Glutamatergic neuron (in vitro differentiated cells): Measurements from ENCODE around the gene BTG4. TPM values are rescaled to one million over a fixed set of nuclear protein-coding genes. Genes with fewer than 3 reads are reported as not detected.
A peak's percentile ranks its signal among the peaks of the same experiment; 100 is the strongest.

Experiments
- DNase-seq: peaks from one replicate; pipeline ENCODE4 v3.0.0; 2022
- H3K27ac Mint-ChIP-seq: one replicate; pipeline ENCODE4 v1.8.0; 2020; ENCODE audit warnings: mild to moderate bottlenecking, mixed read lengths, inconsistent platforms; ENCODE audit not compliant: unreplicated experiment
- H3K27me3 Mint-ChIP-seq: one replicate; pipeline ENCODE4 v1.8.0; 2020; ENCODE audit warnings: mild to moderate bottlenecking, moderate library complexity, mixed read lengths, inconsistent platforms; ENCODE audit not compliant: unreplicated experiment
- H3K36me3 Mint-ChIP-seq: one replicate; pipeline ENCODE4 v1.8.0; 2020; ENCODE audit warnings: mild to moderate bottlenecking, mixed read lengths, inconsistent platforms; ENCODE audit not compliant: unreplicated experiment
- H3K4me1 Mint-ChIP-seq: one replicate; pipeline ENCODE4 v1.8.0; 2020; ENCODE audit warnings: mild to moderate bottlenecking, low read depth, mixed read lengths, inconsistent platforms; ENCODE audit not compliant: unreplicated experiment
- H3K4me3 Mint-ChIP-seq: one replicate; pipeline ENCODE4 v1.8.0; 2020; ENCODE audit warnings: mild to moderate bottlenecking, mixed read lengths, inconsistent platforms; ENCODE audit not compliant: unreplicated experiment
- H3K9me3 Mint-ChIP-seq: one replicate; pipeline ENCODE4 v1.8.0; 2020; ENCODE audit warnings: mild to moderate bottlenecking, moderate library complexity, mixed read lengths, inconsistent platforms; ENCODE audit not compliant: unreplicated experiment
- CTCF ChIP-seq: fragments of 200-600 bp; sonication (generic); IDR thresholded peaks from one replicate; pipeline ENCODE4 v1.5.0; 2021; ENCODE audit not compliant: partially characterized antibody, unreplicated experiment
- total RNA-seq: library from RNA; stranded (reverse); fragmentation: NEBNext Ultra II Directional; extraction: Animal tissue kit (Norgen Biotek cat#: 25700); gene quantifications from one replicate; pipeline ENCODE4 v1.2.1, GENCODE V29; 2021; ENCODE audit not compliant: unreplicated experiment

BTG4 gene
- total RNA-seq, 1 donor from 2014 or later = not detected

DNA sequence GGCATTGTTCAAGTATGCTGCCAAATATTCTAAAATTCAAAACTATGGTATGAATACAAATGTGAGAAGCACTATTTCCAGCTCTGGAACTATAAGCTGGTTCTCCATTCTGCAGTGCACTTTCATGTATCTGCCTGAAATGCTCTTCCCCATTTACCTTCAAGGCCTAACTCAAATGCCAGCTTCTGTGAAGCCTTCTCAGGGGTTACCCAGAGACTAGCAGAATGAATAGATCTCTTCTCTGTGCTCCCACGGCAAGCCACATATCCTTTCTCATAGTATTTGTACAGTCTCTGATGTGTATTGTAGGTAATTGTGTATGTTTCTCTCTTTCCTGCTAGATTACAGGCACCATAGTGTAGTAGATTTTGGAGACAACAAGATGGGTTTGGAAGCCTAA lies 6.5 kb upstream of the BTG4 start:
- DNase-seq = no peak
- TF ChIP-seq CTCF = no peak
- Mint-ChIP-seq H3K27me3 (peaks cover 1% of the 10 kb centered on the region), H3K27ac (no peak overlapping the region), H3K4me1 (no peaks in the 10 kb centered on the region), H3K9me3 (no peaks in the 10 kb centered on the region), H3K36me3 (no peaks in the 10 kb centered on the region), H3K4me3 (no peak overlapping the region)

DNA sequence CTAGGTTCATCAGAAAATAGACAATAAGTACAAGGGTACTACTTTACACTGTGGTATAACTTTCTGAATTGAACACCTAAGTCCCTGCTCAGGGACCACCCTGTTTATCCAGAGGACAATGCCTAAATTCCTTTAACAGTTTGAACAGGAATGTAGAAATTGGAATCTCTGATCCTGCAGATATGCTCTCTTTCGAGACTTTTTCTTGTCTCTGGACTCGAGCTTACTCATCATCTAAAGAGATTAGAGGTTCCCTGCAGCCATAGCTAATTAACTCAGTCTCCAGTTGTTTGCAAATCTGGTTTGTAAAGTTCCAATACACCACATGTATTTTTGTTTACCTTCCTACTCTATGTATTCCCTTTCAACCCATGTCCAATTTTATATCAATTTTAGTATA lies 3.4 kb upstream of the BTG4 start:
- Mint-ChIP-seq H3K27ac (no peak overlapping the region), H3K36me3 (no peaks in the 10 kb centered on the region), H3K4me3 (peak overlapping the region; percentile 20), H3K9me3 (no peaks in the 10 kb centered on the region), H3K4me1 (no peaks in the 10 kb centered on the region), H3K27me3 (peaks cover 5% of the 10 kb centered on the region)
- DNase-seq = no peak
- TF ChIP-seq CTCF = no peak

DNA sequence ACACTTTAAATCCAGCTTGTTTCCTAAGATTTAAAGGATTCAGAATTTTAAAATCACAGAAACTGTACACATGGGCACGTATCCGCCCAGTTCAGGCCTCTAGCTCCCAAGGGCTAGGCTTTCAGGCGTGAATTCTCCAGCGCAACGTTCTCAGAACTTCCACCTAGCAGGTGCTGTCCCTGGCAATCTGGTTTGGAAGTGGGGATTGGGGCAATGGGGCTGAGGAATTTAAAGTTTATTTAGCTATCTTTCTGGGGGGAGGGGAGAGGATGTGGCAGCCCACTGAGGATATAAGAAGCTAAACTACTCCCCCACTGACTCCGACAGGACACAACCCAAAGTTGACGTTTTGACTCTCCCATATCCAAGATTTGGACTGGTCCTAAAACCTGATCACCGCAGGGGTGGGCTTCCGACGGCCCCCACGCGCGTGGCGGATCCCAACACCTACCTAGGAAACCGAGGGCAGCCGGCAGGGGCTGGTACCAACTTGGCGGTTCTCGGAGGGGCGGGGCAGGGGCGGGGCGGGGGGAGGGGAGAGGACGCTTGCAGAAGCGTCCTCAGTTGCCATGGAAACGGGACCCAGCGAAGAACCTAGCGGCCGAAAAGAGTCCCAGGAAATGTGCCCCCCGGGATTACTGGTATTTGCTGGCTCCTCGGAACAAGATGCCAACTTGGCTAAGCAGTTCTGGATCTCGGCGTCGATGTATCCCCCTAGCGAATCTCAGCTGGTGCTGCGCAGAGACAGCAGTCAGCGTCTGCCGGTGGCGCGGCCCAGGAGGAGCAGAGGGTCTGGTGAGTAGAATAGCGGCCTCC lies 2.2 kb upstream of the BTG4 start, which contains the start of gene HOATZ:
Gene HOATZ (plus strand): TSS at position 563 of the 816 bp plus-strand sequence. CDS start 7 bp downstream, at position 570.
- H3K27ac Mint-ChIP-seq = no peak within 1 kb of the TSS
- H3K27me3 Mint-ChIP-seq = peaks cover 5% of the 10 kb centered on the region
- H3K4me3 Mint-ChIP-seq = peak within 1 kb of the TSS; percentile 82
- TF ChIP-seq CTCF = peak; percentile 11
- no peaks in the 10 kb centered on the region for H3K36me3 Mint-ChIP-seq
- no peaks in the 10 kb centered on the region for H3K9me3 Mint-ChIP-seq
- no peaks in the 10 kb centered on the region for H3K4me1 Mint-ChIP-seq
- DNase-seq = peak; percentile 53

DNA sequence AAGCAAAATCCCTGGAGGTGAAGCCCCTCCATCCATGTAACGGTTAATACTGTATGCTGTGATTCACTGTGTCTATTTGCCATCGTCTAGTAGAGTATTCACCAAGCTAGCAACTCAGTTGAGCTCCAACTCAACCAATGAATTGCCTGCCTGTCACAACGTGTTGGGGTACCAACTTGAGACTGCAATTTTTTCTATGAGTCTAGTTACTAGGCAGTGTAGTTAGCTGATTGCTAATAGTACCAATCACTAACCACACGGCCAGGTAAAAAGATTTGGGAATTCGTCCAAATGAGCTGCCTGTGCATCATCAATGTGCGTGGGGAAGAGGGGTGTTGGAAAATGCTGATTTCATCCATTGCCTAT lies 1.0 kb upstream of the BTG4 start:
- Mint-ChIP-seq H3K4me3 (peak overlapping the region; percentile 65), H3K27me3 (peaks cover 5% of the 10 kb centered on the region), H3K27ac (peak overlapping the region; percentile 59), H3K36me3 (no peaks in the 10 kb centered on the region), H3K4me1 (no peaks in the 10 kb centered on the region), H3K9me3 (no peaks in the 10 kb centered on the region)
- no peak for DNase-seq
- TF ChIP-seq CTCF = no peak

- Mint-ChIP-seq H3K4me1 (no peaks in the 10 kb centered on the region), H3K36me3 (no peaks in the 10 kb centered on the region), H3K27me3 (peaks cover 5% of the 10 kb centered on the region)
Measured at GRCh38 chr11:111510311-111510710, 1.9 kb downstream of the BTG4 start.

More at GRCh38 chr11:111510311-111510710, 1.9 kb downstream of the BTG4 start:
- DNase-seq = no peak
- no peak for TF ChIP-seq CTCF
- no peak overlapping the region for H3K4me3 Mint-ChIP-seq
- no peaks in the 10 kb centered on the region for H3K9me3 Mint-ChIP-seq
- no peak overlapping the region for H3K27ac Mint-ChIP-seq
